ENCODE results near the gene SLC25A1.

DNA sequence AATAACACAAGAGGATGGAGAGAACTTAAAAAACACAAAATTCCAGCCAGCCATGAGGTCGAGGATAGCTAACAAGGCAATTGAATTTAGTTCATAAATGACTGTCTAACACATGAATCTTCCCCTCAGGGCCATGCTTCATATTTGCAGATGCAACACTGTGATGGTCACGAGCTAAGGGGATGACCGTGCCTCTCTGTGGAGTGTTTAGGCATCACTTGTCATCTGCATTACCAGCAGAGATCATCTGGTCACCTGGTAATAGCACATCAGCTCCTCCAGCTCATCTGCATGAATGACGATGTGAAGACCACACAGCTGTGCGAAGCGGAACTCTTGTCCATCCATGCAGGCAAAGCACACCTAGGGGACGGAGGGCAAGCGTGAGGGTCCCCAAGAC is 20.9 kb upstream of the SLC25A1 start:
- TF ChIP-seq, protein P1, sequence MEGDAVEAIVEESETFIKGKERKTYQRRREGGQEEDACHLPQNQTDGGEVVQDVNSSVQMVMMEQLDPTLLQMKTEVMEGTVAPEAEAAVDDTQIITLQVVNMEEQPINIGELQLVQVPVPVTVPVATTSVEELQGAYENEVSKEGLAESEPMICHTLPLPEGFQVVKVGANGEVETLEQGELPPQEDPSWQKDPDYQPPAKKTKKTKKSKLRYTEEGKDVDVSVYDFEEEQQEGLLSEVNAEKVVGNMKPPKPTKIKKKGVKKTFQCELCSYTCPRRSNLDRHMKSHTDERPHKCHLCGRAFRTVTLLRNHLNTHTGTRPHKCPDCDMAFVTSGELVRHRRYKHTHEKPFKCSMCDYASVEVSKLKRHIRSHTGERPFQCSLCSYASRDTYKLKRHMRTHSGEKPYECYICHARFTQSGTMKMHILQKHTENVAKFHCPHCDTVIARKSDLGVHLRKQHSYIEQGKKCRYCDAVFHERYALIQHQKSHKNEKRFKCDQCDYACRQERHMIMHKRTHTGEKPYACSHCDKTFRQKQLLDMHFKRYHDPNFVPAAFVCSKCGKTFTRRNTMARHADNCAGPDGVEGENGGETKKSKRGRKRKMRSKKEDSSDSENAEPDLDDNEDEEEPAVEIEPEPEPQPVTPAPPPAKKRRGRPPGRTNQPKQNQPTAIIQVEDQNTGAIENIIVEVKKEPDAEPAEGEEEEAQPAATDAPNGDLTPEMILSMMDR (IDR thresholded peaks at IDR 0.05; ENCODE audit: insufficient read depth, low read depth, low read length) = no peak
- no peak for TF ChIP-seq EZH2 (IDR thresholded peaks at IDR 0.05; ENCODE audit: insufficient read depth, low read length)
